IMR-90 (cell line): Measurements from ENCODE around the gene FNDC3B.

ENCODE experiments used
- BHLHE40 ChIP-seq: fragments of 150-350 bp; IDR thresholded peaks from 2 replicates; pipeline ENCODE4 v1.6.1; 2016; ENCODE audit warnings: mild to moderate bottlenecking, low read depth, low read length
- CEBPB ChIP-seq: IDR thresholded peaks from 2 replicates; pipeline ENCODE4 v1.6.1; 2012; ENCODE audit warnings: low read depth, low read length, improper control_type of control experiment
- CHD1 ChIP-seq: IDR thresholded peaks from 2 replicates; pipeline ENCODE4 v1.6.1; 2012; ENCODE audit warnings: low read depth, low read length, improper control_type of control experiment
- CTCF ChIP-seq: conservative IDR thresholded peaks from 2 replicates; pipeline ENCODE4 v1.5.1; 2012; ENCODE audit warnings: mild to moderate bottlenecking, low read depth, low read length, improper control_type of control experiment
- ELK1 ChIP-seq: fragments of 150-350 bp; IDR thresholded peaks from 2 replicates; pipeline ENCODE4 v1.6.1; 2016; ENCODE audit warnings: low read depth, mild to moderate bottlenecking, low read length, moderate library complexity, borderline replicate concordance
- MAFK ChIP-seq: IDR thresholded peaks from 2 replicates; pipeline ENCODE4 v1.6.1; 2012; ENCODE audit warnings: low read depth, low read length, improper control_type of control experiment
- MAZ ChIP-seq: IDR thresholded peaks from 2 replicates; pipeline ENCODE4 v1.6.1; 2012; ENCODE audit warnings: low read depth, mild to moderate bottlenecking, low read length, improper control_type of control experiment, moderate library complexity, borderline replicate concordance
- MXI1 ChIP-seq: IDR thresholded peaks from 2 replicates; pipeline ENCODE4 v1.6.1; 2012; ENCODE audit warnings: low read depth, mild to moderate bottlenecking, low read length, moderate library complexity, borderline replicate concordance
- NFE2L2 ChIP-seq: fragments of 150-350 bp; IDR thresholded peaks from 2 replicates; pipeline ENCODE4 v1.6.1; 2016; ENCODE audit warnings: low read depth, mild to moderate bottlenecking, low read length
- POLR2A ChIP-seq: IDR thresholded peaks from 2 replicates; pipeline ENCODE4 v1.6.1; 2012; ENCODE audit warnings: mild to moderate bottlenecking, low read depth, low read length
- RAD21 ChIP-seq: IDR thresholded peaks from 2 replicates; pipeline ENCODE4 v1.6.1; 2012; ENCODE audit warnings: low read length, improper control_type of control experiment
- RCOR1 ChIP-seq: IDR thresholded peaks from 2 replicates; pipeline ENCODE4 v1.6.1; 2012; ENCODE audit warnings: mild to moderate bottlenecking, low read length, improper control_type of control experiment; ENCODE audit not compliant: insufficient replicate concordance
- SMC3 ChIP-seq: fragments of 150-350 bp; IDR thresholded peaks from 2 replicates; pipeline ENCODE4 v1.6.1; 2016; ENCODE audit warnings: low read depth, mild to moderate bottlenecking, antibody characterized with exemption, low read length, moderate library complexity
- USF2 ChIP-seq: fragments of 150-350 bp; IDR thresholded peaks from 2 replicates; pipeline ENCODE4 v1.6.1; 2017; ENCODE audit warnings: mild to moderate bottlenecking, antibody characterized with exemption, low read length, low read depth

GRCh38 chr3:172146349-172146748, 107.0 kb downstream of the FNDC3B start:
- no peak for TF ChIP-seq CTCF
- TF ChIP-seq CEBPB, result no peak
- TF ChIP-seq RAD21, result no peak
- no peak for TF ChIP-seq POLR2A
- no peak for TF ChIP-seq SMC3
- TF ChIP-seq MXI1, result no peak
- no peak for TF ChIP-seq USF2
- no peak for TF ChIP-seq ELK1
- no peak for TF ChIP-seq NFE2L2
- no peak for TF ChIP-seq MAZ
- no peak for TF ChIP-seq RCOR1
- no peak for TF ChIP-seq MAFK
- TF ChIP-seq BHLHE40, result no peak
- no peak for TF ChIP-seq CHD1
